Measurements from ENCODE around the gene MED9. TPM values are rescaled to one million over a fixed set of nuclear protein-coding genes. Genes with fewer than 3 reads are reported as not detected.

Gene MED9
- total and polyA plus RNA-seq, 2 of the 8 experiments (the other 6 are each of a cell fraction or from before 2014, with no cell fraction given): 15.8 to 19.7 TPM

- no peak overlapping the region for H4K91ac ChIP-seq (replicated peaks; ENCODE audit: insufficient read length, low read length)
- ChIA-PET CTCF (ENCODE audit: partially characterized antibody) (interaction anchor here (0.9 to 4.4 kb wide), 5 partner anchors 10 to 60 kb away, joined by 3 to 47 read pairs (median 11); partner anchors contain the start of gene RASD1), POLR2A (ENCODE audit: partially characterized antibody) (no interaction called here)
- H2BK15ac ChIP-seq (ENCODE audit: low read length): no peak overlapping the region
- H2BK5ac ChIP-seq (ENCODE audit: low read depth, low read length): no peak overlapping the region
- no peak overlapping the region for H3K56ac ChIP-seq (replicated peaks; ENCODE audit: insufficient read length, low read depth, low read length)
- no peaks in the 10 kb centered on the region for H3K79me1 ChIP-seq (ENCODE audit: low read depth, low read length)
- H2BK120ac ChIP-seq (replicated peaks; ENCODE audit: low read depth, low read length): no peak overlapping the region
- no peak overlapping the region for H3K4me2 ChIP-seq (ENCODE audit: insufficient read depth in 1 of 2, low read depth in 2 of 2, low read length in 2 of 2)
- H3K27ac ChIP-seq (ENCODE audit: low read depth, low read length): no peak overlapping the region
- TF ChIP-seq RAD21 (IDR thresholded peaks at IDR 0.05 in 1 of 2, conservative IDR thresholded peaks at IDR 0.05 in 1 of 2; ENCODE audit: low read depth in 2 of 2, low read length in 2 of 2) (peak in 1 of 2 experiments; percentile 15; a peak in 1 of 4 replicates), NANOG (IDR thresholded peaks at IDR 0.05; ENCODE audit: insufficient read depth, low read depth, low read length, poor library complexity, severe bottlenecking) (no peak)
- no peak overlapping the region for H3K18ac ChIP-seq (ENCODE audit: extremely low read depth, low read length)
- H2BK20ac ChIP-seq (ENCODE audit: low read length): no peak overlapping the region
- H3K4me3 ChIP-seq (ENCODE audit: extremely low read depth in 1 of 4, insufficient read depth in 2 of 4, low read depth in 3 of 4, low read length in 4 of 4): no peak overlapping the region
- H2AFZ ChIP-seq (ENCODE audit: low read length): no peak overlapping the region
- no peaks in the 10 kb centered on the region for H3K9me3 ChIP-seq (ENCODE audit: insufficient read depth in 2 of 2, low read depth in 1 of 2, low read length in 1 of 2)
- H3K9ac ChIP-seq (replicated peaks in 1 of 4; ENCODE audit: extremely low read depth in 1 of 4, low read depth in 3 of 4, low read length in 3 of 4): no peak overlapping the region
- WGBS, 2 experiments (ENCODE audit: extremely low coverage in 1 of 2, insufficient coverage in 1 of 2, insufficient read length in 1 of 2, insufficient replicate concordance in 2 of 2, low coverage in 1 of 2, low lambda C conversion rate in 2 of 2, missing lambda C conversion rate in 1 of 2): 93% methylated on average over 31 of the region's 33 CpGs; no CpG with 5 or more reads in 1 of the 2 experiments
- H3K4me1 ChIP-seq (replicated peaks in 1 of 4; ENCODE audit: control insufficient read depth in 3 of 4, insufficient read depth in 4 of 4, low read length in 3 of 4): peaks cover 0 to 2% (median 0%) of the 10 kb centered on the region in 4 experiments; a peak in 1 of 7 replicates
- FAIRE-seq (no peak), DNase-seq (ENCODE audit: low read depth in 1 of 2, low spot score in 2 of 2) (no peak)
- no peaks in the 10 kb centered on the region for H3K27me3 ChIP-seq (replicated peaks in 1 of 4; ENCODE audit: control insufficient read depth in 3 of 4, extremely low read depth in 1 of 4, insufficient read depth in 3 of 4, low read length in 3 of 4)
- no peak overlapping the region for H2BK12ac ChIP-seq (ENCODE audit: low read depth, low read length)
- H3K36me3 ChIP-seq (ENCODE audit: control insufficient read depth in 2 of 4, insufficient read depth in 4 of 4, low read length in 3 of 4): no peaks in the 10 kb centered on the region
- peak overlapping the region; percentile 75; the same call in 1 of the 2 replicates for H2AK5ac ChIP-seq (ENCODE audit: low read depth, low read length)
- H4K8ac ChIP-seq (ENCODE audit: extremely low read depth, insufficient read depth, low read length): no peak overlapping the region
- no peak overlapping the region for H3K23ac ChIP-seq (ENCODE audit: insufficient read length)
- peaks cover 0 to 2% of the 10 kb centered on the region in 2 experiments for H4K20me1 ChIP-seq (replicated peaks in 1 of 2; ENCODE audit: control insufficient read depth in 1 of 2, insufficient read depth in 2 of 2, low read length in 2 of 2)
- no peak overlapping the region for H3K4ac ChIP-seq (replicated peaks; ENCODE audit: insufficient read length, low read depth, low read length)
- H3K79me2 ChIP-seq (ENCODE audit: control insufficient read depth in 1 of 2, insufficient read depth in 2 of 2, low read length in 2 of 2): no peaks in the 10 kb centered on the region
- H3K14ac ChIP-seq (ENCODE audit: insufficient read length): no peak overlapping the region
- H4K5ac ChIP-seq (ENCODE audit: insufficient read length, low read depth, low read length): no peak overlapping the region
- H3K23me2 ChIP-seq (ENCODE audit: low read depth, low read length): peaks cover 1% of the 10 kb centered on the region; the same call in 1 of the 2 replicates
These were observed 32.1 kb downstream of the MED9 start for GRCh38 chr17:17508646-17509591.
